Neuronal stem cell (in vitro differentiated cells): ENCODE data around the gene HERC2.
"Not testable (repeated sequence)": the region's sequence is repeated elsewhere in the genome, so short reads cannot be mapped to it uniquely, and the experiment has no call there.

Source experiments
- DNase-seq: peaks from one replicate; pipeline ENCODE4 v3.0.0-alpha.2; 2013; ENCODE audit warnings: low spot score
- H2AFZ ChIP-seq: one replicate; pipeline ENCODE4 v1.6.1; 2013; ENCODE audit warnings: mild to moderate bottlenecking, low read length, inconsistent platforms
- H2AK5ac ChIP-seq: 2 replicates; pipeline ENCODE4 v1.6.1; 2013; ENCODE audit warnings: low read depth, mild to moderate bottlenecking, inconsistent platforms, low read length, moderate library complexity, mixed read lengths
- H2BK120ac ChIP-seq: 2 replicates; pipeline ENCODE4 v1.6.1; 2013; ENCODE audit warnings: low read depth, mild to moderate bottlenecking, inconsistent platforms, low read length, moderate library complexity, mixed read lengths
- H2BK12ac ChIP-seq: one replicate; pipeline ENCODE4 v1.6.1; 2013; ENCODE audit warnings: low read length, inconsistent platforms
- H2BK15ac ChIP-seq: 2 replicates; pipeline ENCODE4 v1.6.1; 2013; ENCODE audit warnings: mild to moderate bottlenecking, low read length, inconsistent platforms, mixed read lengths
- H2BK5ac ChIP-seq: one replicate; pipeline ENCODE4 v1.6.1; 2013; ENCODE audit warnings: inconsistent platforms, mild to moderate bottlenecking, low read length, moderate library complexity
- H3K14ac ChIP-seq: one replicate; pipeline ENCODE4 v1.6.1; 2013; ENCODE audit warnings: low read length, inconsistent platforms
- H3K18ac ChIP-seq: 2 replicates; pipeline ENCODE4 v1.6.1; 2013; ENCODE audit warnings: low read length, inconsistent platforms
- H3K23ac ChIP-seq: 2 replicates; pipeline ENCODE4 v1.6.1; 2013; ENCODE audit warnings: low read depth, mild to moderate bottlenecking, mixed read lengths, low read length, inconsistent platforms; ENCODE audit not compliant: poor library complexity
- H3K27ac ChIP-seq: replicated peaks from 3 replicates; pipeline ENCODE4 v1.5.1; 2013; ENCODE audit warnings: low read length, inconsistent platforms
- H3K27me3 ChIP-seq, 3 experiments: 2 replicates each; pipeline ENCODE4 v1.6.1; 2013; ENCODE audit warnings: low read length in 3 of 3, mild to moderate bottlenecking in 2 of 3, inconsistent platforms in 1 of 3, low read depth in 1 of 3, mixed read lengths in 1 of 3, moderate library complexity in 1 of 3; ENCODE audit not compliant: control insufficient read depth in 3 of 3, insufficient read depth in 3 of 3
- H3K36me3 ChIP-seq, 2 donors: replicated peaks in 1 of 2; 2 replicates each; pipeline ENCODE4 v1.6.1; 2013; ENCODE audit warnings: low read length in 2 of 2; ENCODE audit not compliant: control insufficient read depth in 2 of 2, insufficient read depth in 2 of 2
- H3K4ac ChIP-seq: 2 replicates; pipeline ENCODE4 v1.6.1; 2013; ENCODE audit warnings: inconsistent platforms, mild to moderate bottlenecking, low read length, moderate library complexity
- H3K4me1 ChIP-seq, 2 donors: 1 replicate in 1 of 2; 2 replicates in 1 of 2; pipeline ENCODE4 v1.6.1; 2013; ENCODE audit warnings: low read length in 2 of 2, low read depth in 1 of 2; ENCODE audit not compliant: control insufficient read depth in 2 of 2, insufficient read depth in 1 of 2
- H3K4me2 ChIP-seq: one replicate; pipeline ENCODE4 v1.6.1; 2013; ENCODE audit warnings: mild to moderate bottlenecking, low read length, inconsistent platforms; ENCODE audit not compliant: insufficient read depth, poor library complexity, severe bottlenecking
- H3K4me3 ChIP-seq, 2 donors: 2 replicates each; pipeline ENCODE4 v1.5.1; 2013; ENCODE audit warnings: low read length in 2 of 2, mild to moderate bottlenecking in 2 of 2, inconsistent platforms in 1 of 2, moderate library complexity in 1 of 2
- H3K79me1 ChIP-seq: one replicate; pipeline ENCODE4 v1.6.1; 2013; ENCODE audit warnings: low read depth, mild to moderate bottlenecking, inconsistent platforms, low read length, moderate library complexity
- H3K9ac ChIP-seq: one replicate; pipeline ENCODE4 v1.6.1; 2013; ENCODE audit warnings: mild to moderate bottlenecking, low read depth, low read length, inconsistent platforms; ENCODE audit not compliant: poor library complexity
- H3K9me3 ChIP-seq, 2 donors: replicated peaks in 1 of 2; 2 replicates each; pipeline versions ENCODE3 to v1.6.1; 2013; ENCODE audit warnings: low read length in 2 of 2, mild to moderate bottlenecking in 2 of 2, inconsistent platforms in 1 of 2, low read depth in 1 of 2, mixed read lengths in 1 of 2, moderate library complexity in 1 of 2; ENCODE audit not compliant: control insufficient read depth in 2 of 2, insufficient read depth in 1 of 2
- H4K8ac ChIP-seq: one replicate; pipeline ENCODE4 v1.6.1; 2013; ENCODE audit warnings: low read depth, mild to moderate bottlenecking, inconsistent platforms, low read length, moderate library complexity
- H4K91ac ChIP-seq: one replicate; pipeline ENCODE4 v1.6.1; 2013; ENCODE audit warnings: low read length, low read depth, mild to moderate bottlenecking, inconsistent platforms; ENCODE audit not compliant: poor library complexity
- WGBS, 2 donors: extraction: QIAGEN DNeasy Blood & Tissue Kit; methylation state at CpG; one replicate each; pipeline ENCODE4 v1.1.7; 2013; ENCODE audit warnings: missing lambda C conversion rate in 2 of 2, mixed read lengths in 1 of 2; ENCODE audit not compliant: insufficient read length in 2 of 2, insufficient replicate concordance in 1 of 2; ENCODE audit errors: extremely low coverage in 2 of 2; 5-methylcytosine and 5-hydroxymethylcytosine counted together

The HERC2 gene

GRCh38 chr15:28169366-28169765 lies 152.6 kb downstream of the HERC2 start:
- Histone ChIP-seq H3K79me1 (no peaks in the 10 kb centered on the region), H2BK15ac (no peak overlapping the region), H3K9ac (no peak overlapping the region), H2BK5ac (no peak overlapping the region), H2AK5ac (no peak overlapping the region), H3K4ac (no peak overlapping the region), H3K27me3 (no peaks in the 10 kb centered on the region), H3K9me3 (no peaks in the 10 kb centered on the region), H3K36me3 (peaks cover 17 to 94% of the 10 kb centered on the region in 2 donors), H2BK120ac (no peak overlapping the region), H2AFZ (no peak overlapping the region), H3K23ac (no peak overlapping the region), H3K4me3 (no peak overlapping the region), H4K8ac (no peak overlapping the region), H3K4me1 (peaks cover 0 to 2% of the 10 kb centered on the region in 2 donors), H3K27ac (no peak overlapping the region), H3K18ac (no peak overlapping the region), H2BK12ac (no peak overlapping the region), H4K91ac (no peak overlapping the region), H3K4me2 (no peak overlapping the region), H3K14ac (no peak overlapping the region)
- WGBS, 2 donors: no CpG with 5 or more reads among the region's 3 CpGs
- no peak for DNase-seq

- H3K27me3 ChIP-seq, H3K4ac ChIP-seq, H2BK5ac ChIP-seq, H3K4me3 ChIP-seq, H3K79me1 ChIP-seq, H3K14ac ChIP-seq, H2AFZ ChIP-seq, H4K91ac ChIP-seq, H3K9me3 ChIP-seq, H3K4me1 ChIP-seq, DNase-seq, H2AK5ac ChIP-seq, H2BK15ac ChIP-seq, H3K23ac ChIP-seq, H2BK12ac ChIP-seq, H3K9ac ChIP-seq, H2BK120ac ChIP-seq, H3K4me2 ChIP-seq: not testable (repeated sequence)
- no CpG with 5 or more reads among the region's 16 CpGs for WGBS, 2 donors
- Histone ChIP-seq H3K36me3 (peaks cover 17 to 94% of the 10 kb centered on the region in 2 donors), H3K18ac (peak overlapping the region; percentile 66), H3K27ac (peak overlapping the region; percentile 86), H4K8ac (peak overlapping the region; percentile 76)
Observed at GRCh38 chr15:28168405-28169121, 153.4 kb downstream of the HERC2 start.

- Histone ChIP-seq H3K4me3 (no peak overlapping the region), H4K91ac (no peak overlapping the region), H2BK5ac (no peak overlapping the region), H2BK15ac (no peak overlapping the region), H2AFZ (no peak overlapping the region), H3K27me3 (no peaks in the 10 kb centered on the region), H3K36me3 (peaks cover 21 to 96% of the 10 kb centered on the region in 2 donors), H4K8ac (no peak overlapping the region), H2AK5ac (no peak overlapping the region), H3K4ac (no peak overlapping the region), H3K9ac (no peak overlapping the region), H3K27ac (no peak overlapping the region), H2BK120ac (no peak overlapping the region), H3K9me3 (no peaks in the 10 kb centered on the region), H3K23ac (no peak overlapping the region), H3K4me2 (no peak overlapping the region), H3K14ac (no peak overlapping the region), H3K79me1 (no peaks in the 10 kb centered on the region), H2BK12ac (no peak overlapping the region), H3K18ac (no peak overlapping the region), H3K4me1 (peaks cover 0 to 2% of the 10 kb centered on the region in 2 donors)
- no peak for DNase-seq
- no CpG with 5 or more reads among the region's 3 CpGs for WGBS, 2 donors
Observed at GRCh38 chr15:28167042-28167441, 154.9 kb downstream of the HERC2 start.

- Histone ChIP-seq H3K4ac (no peak overlapping the region), H4K91ac (no peak overlapping the region), H3K18ac (no peak overlapping the region), H3K27me3 (no peaks in the 10 kb centered on the region), H3K23ac (no peak overlapping the region), H3K79me1 (no peaks in the 10 kb centered on the region), H3K36me3 (peaks cover 24 to 97% of the 10 kb centered on the region in 2 donors), H3K9ac (no peak overlapping the region), H2BK15ac (no peak overlapping the region), H2BK5ac (no peak overlapping the region), H3K4me3 (no peak overlapping the region), H3K4me1 (peaks cover 0 to 2% of the 10 kb centered on the region in 2 donors), H3K27ac (no peak overlapping the region), H3K4me2 (no peak overlapping the region), H2AK5ac (no peak overlapping the region), H2BK12ac (no peak overlapping the region), H4K8ac (no peak overlapping the region), H2AFZ (no peak overlapping the region), H3K14ac (no peak overlapping the region), H3K9me3 (peaks cover 0 to 6% of the 10 kb centered on the region in 2 donors), H2BK120ac (no peak overlapping the region)
- no peak for DNase-seq
- WGBS, 2 donors: no CpG with 5 or more reads among the region's 1 CpG
Observed at GRCh38 chr15:28165791-28166190, 156.2 kb downstream of the HERC2 start.
